Ovary (tissue), 3 donors: ENCODE measurements around the gene RERE.
"Not testable (repeated sequence)": the region's sequence is repeated elsewhere in the genome, so short reads cannot be mapped to it uniquely, and the experiment has no call there.

Experiments
- EP300 ChIP-seq: sonication (generic); formaldehyde crosslinking; IDR thresholded peaks from one replicate; pipeline ENCODE4 v1.6.1; 2017; ENCODE audit warnings: antibody characterized with exemption
- POLR2A ChIP-seq: fragments of 450-650 bp; IDR thresholded peaks from one replicate; pipeline ENCODE4 v1.6.1; 2017; ENCODE audit warnings: antibody characterized with exemption, mild to moderate bottlenecking, moderate library complexity
- TF ChIP-seq, protein P1 (sequence below), 3 donors: fragments of 450-650 bp in 2 of 3; fragments of 200-600 bp in 1 of 3; IDR thresholded peaks; one replicate each; pipeline versions ENCODE4 v1.5.1 to v1.8.0; 2016 to 2022; ENCODE audit warnings: antibody characterized with exemption in 3 of 3, mild to moderate bottlenecking in 1 of 3
- donor health status: DM: no; HTN: no; CAD: no.

DNA sequence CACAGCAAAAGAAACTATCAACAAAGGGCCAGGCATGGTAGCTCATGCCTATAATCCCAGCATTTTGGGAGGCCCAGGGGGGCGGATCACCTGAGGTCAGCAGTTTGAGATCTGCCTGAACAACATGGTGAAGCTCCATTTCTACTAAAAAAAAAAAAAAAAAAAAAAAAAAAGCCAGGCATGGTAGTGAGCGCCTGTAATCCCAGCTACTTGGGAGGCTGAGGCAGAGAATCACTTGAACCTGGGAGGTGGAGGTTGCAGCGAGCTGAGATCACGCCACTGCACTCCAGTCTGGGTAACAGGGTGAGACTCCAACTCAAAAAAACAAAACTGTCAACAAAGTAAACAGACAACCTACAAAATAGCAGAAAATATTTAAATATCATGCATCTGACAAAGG lies 122.0 kb downstream of the RERE start:
- TF ChIP-seq, protein P1, sequence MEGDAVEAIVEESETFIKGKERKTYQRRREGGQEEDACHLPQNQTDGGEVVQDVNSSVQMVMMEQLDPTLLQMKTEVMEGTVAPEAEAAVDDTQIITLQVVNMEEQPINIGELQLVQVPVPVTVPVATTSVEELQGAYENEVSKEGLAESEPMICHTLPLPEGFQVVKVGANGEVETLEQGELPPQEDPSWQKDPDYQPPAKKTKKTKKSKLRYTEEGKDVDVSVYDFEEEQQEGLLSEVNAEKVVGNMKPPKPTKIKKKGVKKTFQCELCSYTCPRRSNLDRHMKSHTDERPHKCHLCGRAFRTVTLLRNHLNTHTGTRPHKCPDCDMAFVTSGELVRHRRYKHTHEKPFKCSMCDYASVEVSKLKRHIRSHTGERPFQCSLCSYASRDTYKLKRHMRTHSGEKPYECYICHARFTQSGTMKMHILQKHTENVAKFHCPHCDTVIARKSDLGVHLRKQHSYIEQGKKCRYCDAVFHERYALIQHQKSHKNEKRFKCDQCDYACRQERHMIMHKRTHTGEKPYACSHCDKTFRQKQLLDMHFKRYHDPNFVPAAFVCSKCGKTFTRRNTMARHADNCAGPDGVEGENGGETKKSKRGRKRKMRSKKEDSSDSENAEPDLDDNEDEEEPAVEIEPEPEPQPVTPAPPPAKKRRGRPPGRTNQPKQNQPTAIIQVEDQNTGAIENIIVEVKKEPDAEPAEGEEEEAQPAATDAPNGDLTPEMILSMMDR (IDR thresholded peaks at IDR 0.05) = not testable (repeated sequence)
- not testable (repeated sequence) for TF ChIP-seq POLR2A, EP300
